MM.1S (cell line): ENCODE data around the gene PDZRN4.

ENCODE experiments used
- DNase-seq: peaks from one replicate; pipeline ENCODE4 v3.0.0-alpha.2; 2015
- H2AFZ ChIP-seq: fragments of 300-600 bp; sonication (generic); 2 replicates; pipeline ENCODE4 v1.6.0; 2016; ENCODE audit warnings: antibody characterized with exemption, low read length
- H3F3A ChIP-seq: fragments of 300-600 bp; sonication (generic); 2 replicates; pipeline ENCODE4 v1.6.1; 2016; ENCODE audit warnings: mild to moderate bottlenecking, antibody characterized with exemption, low read length, moderate library complexity, mixed read lengths; ENCODE audit not compliant: insufficient read depth
- H3K27ac ChIP-seq: fragments of 300-600 bp; sonication (generic); 2 replicates; pipeline ENCODE4 v1.5.1; 2016; ENCODE audit warnings: mild to moderate bottlenecking, low read length
- H3K27me3 ChIP-seq: fragments of 300-600 bp; sonication (generic); replicated peaks from 2 replicates; pipeline ENCODE4 v1.6.0; 2016; ENCODE audit warnings: low read length; ENCODE audit not compliant: insufficient read depth
- H3K36me3 ChIP-seq: fragments of 300-600 bp; sonication (generic); replicated peaks from 2 replicates; pipeline ENCODE4 v1.6.1; 2016; ENCODE audit warnings: mild to moderate bottlenecking, low read length, mixed read lengths; ENCODE audit not compliant: insufficient read depth
- H3K4me1 ChIP-seq: fragments of 300-600 bp; sonication (generic); 2 replicates; pipeline ENCODE4 v1.6.1; 2016; ENCODE audit warnings: low read length, mixed read lengths
- H3K4me2 ChIP-seq: fragments of 300-600 bp; sonication (generic); 2 replicates; pipeline ENCODE4 v1.6.0; 2016; ENCODE audit warnings: low read depth, low read length
- H3K4me3 ChIP-seq: fragments of 300-600 bp; sonication (generic); 2 replicates; pipeline ENCODE4 v1.5.1; 2016; ENCODE audit warnings: low read length, mixed read lengths
- H3K79me2 ChIP-seq: fragments of 300-600 bp; sonication (generic); 2 replicates; pipeline ENCODE4 v1.6.1; 2016; ENCODE audit warnings: mixed run types, low read length, mixed read lengths
- H3K9ac ChIP-seq: fragments of 300-600 bp; sonication (generic); 2 replicates; pipeline ENCODE4 v1.6.1; 2016; ENCODE audit warnings: low read length, mixed read lengths
- H3K9me2 ChIP-seq: fragments of 300-600 bp; sonication (generic); replicated peaks from 2 replicates; pipeline ENCODE4 v1.6.1; 2016; ENCODE audit warnings: mild to moderate bottlenecking, low read length, mixed read lengths; ENCODE audit not compliant: insufficient read depth
- H3K9me3 ChIP-seq: fragments of 300-600 bp; sonication (generic); replicated peaks from 2 replicates; pipeline ENCODE4 v1.6.1; 2016; ENCODE audit warnings: mild to moderate bottlenecking, low read length, mixed read lengths; ENCODE audit not compliant: insufficient read depth
- H4K20me1 ChIP-seq: fragments of 300-600 bp; sonication (generic); 2 replicates; pipeline ENCODE4 v1.6.1; 2016; ENCODE audit warnings: mild to moderate bottlenecking, low read length, moderate library complexity, mixed read lengths; ENCODE audit not compliant: insufficient read depth
- CTCF ChIP-seq: fragments of 300-600 bp; sonication (generic); IDR thresholded peaks from 2 replicates; pipeline ENCODE4 v1.5.1; 2016; ENCODE audit warnings: antibody characterized with exemption, low read length, mixed read lengths
- EZH2 ChIP-seq: fragments of 300-600 bp; sonication (generic); optimal IDR thresholded peaks from 2 replicates; pipeline ENCODE3; 2017; ENCODE audit warnings: low read depth, mild to moderate bottlenecking, antibody characterized with exemption, low read length, mixed read lengths
- EZH2phosphoT487 ChIP-seq: fragments of 300-600 bp; sonication (generic); IDR thresholded peaks from 2 replicates; pipeline ENCODE4 v1.6.1; 2018; ENCODE audit warnings: antibody characterized with exemption, low read length

PDZRN4 gene

GRCh38 chr12:41520869-41521268 is 332.7 kb downstream of the PDZRN4 start:
- no peaks in the 10 kb centered on the region for H3F3A ChIP-seq
- H2AFZ ChIP-seq, result no peak overlapping the region
- no peaks in the 10 kb centered on the region for H3K9me2 ChIP-seq
- no peak for DNase-seq
- H3K36me3 ChIP-seq, result no peaks in the 10 kb centered on the region
- no peaks in the 10 kb centered on the region for H4K20me1 ChIP-seq
- no peak overlapping the region for H3K4me3 ChIP-seq
- no peak overlapping the region for H3K4me2 ChIP-seq
- H3K79me2 ChIP-seq, result no peaks in the 10 kb centered on the region
- TF ChIP-seq CTCF (no peak), EZH2phosphoT487 (no peak)
- H3K9ac ChIP-seq, result no peak overlapping the region
- peaks cover 7% of the 10 kb centered on the region for H3K4me1 ChIP-seq
- no peaks in the 10 kb centered on the region for H3K9me3 ChIP-seq
- H3K27ac ChIP-seq, result no peak overlapping the region
- H3K27me3 ChIP-seq, result no peaks in the 10 kb centered on the region

GRCh38 chr12:41521872-41522379 is 333.8 kb downstream of the PDZRN4 start:
- Histone ChIP-seq H3K4me2 (peak overlapping the region; percentile 44), H3K4me3 (no peak overlapping the region), H3F3A (no peaks in the 10 kb centered on the region), H2AFZ (no peak overlapping the region), H3K79me2 (no peaks in the 10 kb centered on the region), H3K27ac (no peak overlapping the region), H3K27me3 (no peaks in the 10 kb centered on the region), H3K9me2 (no peaks in the 10 kb centered on the region), H3K4me1 (peaks cover 7% of the 10 kb centered on the region), H4K20me1 (no peaks in the 10 kb centered on the region), H3K36me3 (no peaks in the 10 kb centered on the region), H3K9me3 (no peaks in the 10 kb centered on the region), H3K9ac (no peak overlapping the region)
- TF ChIP-seq EZH2 (no peak), CTCF (no peak), EZH2phosphoT487 (no peak)
- DNase-seq, result peak; percentile 65

GRCh38 chr12:41527062-41527461 is 338.9 kb downstream of the PDZRN4 start:
- H3K27ac ChIP-seq, result no peak overlapping the region
- no peaks in the 10 kb centered on the region for H3K79me2 ChIP-seq
- H4K20me1 ChIP-seq, result no peaks in the 10 kb centered on the region
- H3K9me3 ChIP-seq, result no peaks in the 10 kb centered on the region
- TF ChIP-seq CTCF (no peak), EZH2phosphoT487 (no peak), EZH2 (no peak)
- no peak overlapping the region for H2AFZ ChIP-seq
- peaks cover 13% of the 10 kb centered on the region for H3K4me1 ChIP-seq
- no peak overlapping the region for H3K4me2 ChIP-seq
- no peak for DNase-seq
- no peaks in the 10 kb centered on the region for H3K9me2 ChIP-seq
- no peaks in the 10 kb centered on the region for H3K27me3 ChIP-seq
- no peaks in the 10 kb centered on the region for H3K36me3 ChIP-seq
- no peaks in the 10 kb centered on the region for H3F3A ChIP-seq
- no peak overlapping the region for H3K9ac ChIP-seq
- H3K4me3 ChIP-seq, result no peak overlapping the region
